GM21526 (cell line): Measurements from ENCODE around the gene ZNF600.
"Not testable (repeated sequence)": the region's sequence is repeated elsewhere in the genome, so short reads cannot be mapped to it uniquely, and the experiment has no call there.

Experiments used
- ATAC-seq: cut with Tn5 transposase; IDR thresholded peaks from one replicate; pipeline ENCODE4 v1.9.1; 2021; ENCODE audit warnings: moderate library complexity; ENCODE audit not compliant: unreplicated experiment, low FRiP score

ZNF600 gene

GRCh38 chr19:52742516-52742915 is 44.1 kb downstream of the ZNF600 start:
- ATAC-seq: no peak

DNA sequence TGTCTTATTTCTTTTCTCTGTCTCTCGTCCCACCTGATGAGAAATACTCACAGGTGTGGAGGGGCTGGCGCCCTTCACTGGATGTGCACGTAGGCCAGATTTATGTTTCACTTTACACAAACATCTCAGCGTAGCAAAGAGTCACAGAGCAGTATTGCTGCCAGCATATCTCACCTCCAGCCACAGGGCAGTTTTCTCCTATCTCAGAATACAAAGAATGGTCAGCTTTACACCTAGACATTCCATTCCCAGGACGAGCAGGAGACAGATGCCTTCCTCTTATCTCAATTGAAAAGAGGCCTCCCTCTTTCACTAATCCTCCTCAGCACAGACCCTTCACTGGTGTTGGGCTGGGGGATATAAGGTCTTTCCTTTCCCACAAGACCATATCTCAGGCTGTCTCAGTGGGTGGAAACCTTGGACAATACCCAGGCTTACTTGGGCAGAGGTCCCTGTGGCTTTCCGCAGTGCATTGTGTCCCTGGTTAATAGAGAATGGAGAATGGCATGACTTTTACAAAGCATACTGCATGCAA is 44.6 kb downstream of the ZNF600 start:
- ATAC-seq: no peak

DNA sequence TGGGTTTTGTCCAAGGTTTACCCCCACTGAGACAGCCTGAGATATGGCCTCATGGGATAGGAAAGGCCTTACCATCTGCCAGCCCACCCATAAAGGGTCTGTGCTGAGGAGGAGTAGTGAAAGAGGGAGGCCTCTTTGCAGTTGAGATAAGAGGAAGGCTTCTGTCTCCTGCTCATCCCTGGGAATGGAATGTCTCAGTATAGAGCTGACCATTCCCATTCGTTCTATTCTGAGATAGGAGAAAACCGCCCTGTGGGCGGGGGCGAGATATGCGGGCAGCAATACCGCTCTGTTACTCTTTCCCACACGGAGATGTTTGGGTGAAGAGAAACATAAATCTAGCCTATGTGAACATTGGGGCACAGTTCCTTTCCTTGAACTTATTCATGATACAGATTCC is 45.2 kb downstream of the ZNF600 start:
- not testable (repeated sequence) for ATAC-seq

- ATAC-seq: no peak
Observed at GRCh38 chr19:52739576-52739975, 47.0 kb downstream of the ZNF600 start.

DNA sequence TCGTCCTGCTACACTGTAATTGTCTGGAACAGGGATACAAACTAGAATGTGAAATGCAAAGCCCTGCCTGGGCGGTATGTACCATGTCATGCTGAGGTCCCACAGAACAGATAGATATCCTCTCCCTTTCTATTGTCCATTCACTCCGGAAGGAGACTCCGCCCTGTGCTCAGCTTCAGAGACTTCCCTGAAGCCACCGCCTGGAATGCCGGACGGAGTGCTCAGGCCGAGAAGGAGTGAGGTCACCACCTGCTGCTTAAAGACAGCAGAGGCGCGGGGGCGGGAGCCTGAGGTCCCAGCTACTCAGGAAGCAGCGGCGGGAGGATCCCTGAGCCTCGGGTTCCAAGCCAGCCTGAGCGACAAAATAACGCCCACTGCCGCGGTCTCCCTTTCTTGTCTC is 50.9 kb downstream of the ZNF600 start:
- ATAC-seq: no peak

GRCh38 chr19:52734893-52735661 is 51.5 kb downstream of the ZNF600 start, which contains the start of gene ZNF611:
ZNF611 (minus strand) TSS chr19:52735044; CDS start chr19:52715894, 19,150 bp downstream.
- ATAC-seq: peak; percentile 86

- ATAC-seq: peak; percentile 23
Observed at GRCh38 chr19:52734331-52734892, 52.2 kb downstream of the ZNF600 start.

- not testable (repeated sequence) for ATAC-seq
Observed at GRCh38 chr19:52726051-52726450, 60.5 kb downstream of the ZNF600 start.

- no peak for ATAC-seq
Observed at GRCh38 chr19:52725528-52725961, 61.0 kb downstream of the ZNF600 start.

DNA sequence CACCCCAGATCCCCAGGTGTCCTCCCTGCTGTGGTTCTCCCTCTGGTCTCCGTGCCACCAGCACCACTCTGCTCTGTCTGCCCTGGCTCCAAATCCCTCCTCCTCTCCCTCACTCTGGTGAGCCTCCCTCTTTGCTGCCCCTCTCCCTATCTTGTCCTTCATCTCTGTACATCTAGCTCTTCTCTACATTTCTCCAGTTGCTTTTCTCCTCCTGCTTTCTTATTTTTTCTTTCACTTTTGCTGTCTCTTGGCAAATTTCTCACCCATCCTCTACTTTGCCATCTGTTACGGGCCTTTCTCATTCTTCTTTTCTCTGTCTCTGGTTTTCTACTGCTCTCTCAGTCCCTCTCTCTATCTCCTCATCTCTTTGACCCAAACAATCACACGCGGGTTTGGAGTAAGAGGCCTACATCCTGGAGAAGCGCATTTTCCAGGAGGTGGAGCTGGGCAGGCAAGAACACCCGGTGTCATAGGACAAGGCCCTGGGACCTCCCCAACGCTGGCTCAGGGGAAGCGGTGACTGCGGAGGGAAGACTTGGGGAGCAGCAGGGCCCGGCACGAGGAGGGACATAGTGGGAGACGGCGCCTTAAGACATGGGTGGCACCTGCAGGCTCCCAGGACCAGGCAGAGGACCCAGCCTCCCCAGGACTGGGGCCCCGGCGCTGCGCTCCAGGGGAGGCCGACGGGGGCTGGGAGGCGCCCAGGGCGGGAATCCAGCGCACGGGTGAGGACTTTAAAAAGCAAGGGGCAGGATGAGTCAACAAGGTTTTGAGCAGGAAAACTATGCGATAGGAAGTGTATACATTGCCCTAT is 61.7 kb downstream of the ZNF600 start:
- no peak for ATAC-seq

DNA sequence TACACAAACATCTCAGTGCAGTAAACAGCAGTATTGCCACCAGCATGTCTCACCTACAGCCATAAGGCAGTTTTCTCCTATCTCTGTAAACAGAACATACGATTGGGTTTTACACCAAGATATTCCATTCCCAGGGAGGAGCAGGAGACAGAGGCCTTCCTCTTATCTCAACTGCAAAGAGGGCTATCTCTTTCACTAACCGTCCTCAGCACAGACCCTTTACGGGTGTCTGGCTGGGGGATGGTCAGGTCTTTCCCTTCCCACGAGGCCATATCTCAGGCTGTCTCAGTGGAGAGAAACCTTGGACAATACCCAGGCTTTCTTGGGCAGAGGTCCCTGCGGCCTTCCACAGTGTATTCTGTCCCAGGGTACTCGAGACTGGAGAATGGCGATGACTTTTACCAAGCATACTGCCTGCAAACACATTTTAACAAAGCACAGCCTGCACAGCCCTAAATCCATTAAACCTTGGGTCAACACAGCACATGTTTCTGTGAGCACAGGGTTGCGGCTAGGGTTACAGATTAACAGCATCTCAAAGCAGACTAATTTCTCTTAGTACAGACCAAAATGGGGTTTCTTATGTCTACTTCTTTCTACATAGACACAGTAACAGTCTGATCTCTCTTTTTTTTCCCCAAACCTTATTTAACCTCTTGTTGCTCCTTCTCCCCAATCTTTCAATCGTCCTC is 62.5 kb downstream of the ZNF600 start:
- ATAC-seq: not testable (repeated sequence)

GRCh38 chr19:52722062-52723003 is 64.3 kb downstream of the ZNF600 start:
- no peak for ATAC-seq

DNA sequence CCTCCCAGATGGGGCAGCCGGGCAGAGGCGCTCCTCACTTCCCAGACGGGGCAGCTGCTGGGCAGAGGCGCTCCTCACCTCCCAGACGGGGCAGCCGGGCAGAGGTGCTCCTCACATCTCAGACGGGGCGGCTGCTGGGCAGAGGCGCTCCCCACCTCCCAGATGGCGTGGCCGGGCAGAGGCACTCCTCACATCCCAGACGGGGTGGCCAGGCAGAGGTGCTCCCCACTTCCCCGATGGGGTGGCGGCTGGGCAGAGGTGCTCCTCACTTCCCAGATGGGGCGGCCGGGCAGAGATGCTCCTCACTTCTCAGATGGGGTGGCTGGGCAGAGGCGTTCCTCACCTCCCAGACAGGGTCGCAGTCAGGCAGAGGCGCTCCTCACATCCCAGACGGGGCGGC is 66.0 kb downstream of the ZNF600 start:
- not testable (repeated sequence) for ATAC-seq

DNA sequence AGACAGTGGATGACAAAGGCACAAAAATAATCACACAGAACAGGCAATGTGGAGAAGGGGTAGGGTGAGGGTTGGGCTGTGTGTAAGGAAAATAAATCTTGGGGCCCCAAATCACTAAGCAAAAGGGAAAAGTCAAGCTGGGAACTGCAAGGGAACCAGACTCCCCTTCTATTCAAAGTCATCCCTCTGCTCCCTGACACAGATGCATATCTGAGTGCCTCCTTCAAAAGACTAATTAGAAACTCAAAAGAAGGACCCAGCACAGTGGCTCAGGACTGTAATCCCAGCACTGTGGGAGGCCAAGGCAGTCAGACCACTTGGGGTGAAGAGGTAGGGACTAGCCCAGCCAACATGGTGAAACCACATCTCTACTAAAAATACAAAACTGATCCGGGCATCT is 70.1 kb downstream of the ZNF600 start:
- no peak for ATAC-seq

- ATAC-seq: not testable (repeated sequence)
Observed at GRCh38 chr19:52715902-52716301, 70.7 kb downstream of the ZNF600 start.

- ATAC-seq: not testable (repeated sequence)
Observed at GRCh38 chr19:52715330-52715729, 71.3 kb downstream of the ZNF600 start.
